MM.1S (cell line): ENCODE data around the gene EBF3.

Experiments
- DNase-seq: peaks from one replicate; pipeline ENCODE4 v3.0.0-alpha.2; 2015
- H2AFZ ChIP-seq: fragments of 300-600 bp; sonication (generic); 2 replicates; pipeline ENCODE4 v1.6.0; 2016; ENCODE audit warnings: antibody characterized with exemption, low read length
- H3F3A ChIP-seq: fragments of 300-600 bp; sonication (generic); 2 replicates; pipeline ENCODE4 v1.6.1; 2016; ENCODE audit warnings: mild to moderate bottlenecking, antibody characterized with exemption, low read length, moderate library complexity, mixed read lengths; ENCODE audit not compliant: insufficient read depth
- H3K27ac ChIP-seq: fragments of 300-600 bp; sonication (generic); 2 replicates; pipeline ENCODE4 v1.5.1; 2016; ENCODE audit warnings: mild to moderate bottlenecking, low read length
- H3K27me3 ChIP-seq: fragments of 300-600 bp; sonication (generic); replicated peaks from 2 replicates; pipeline ENCODE4 v1.6.0; 2016; ENCODE audit warnings: low read length; ENCODE audit not compliant: insufficient read depth
- H3K36me3 ChIP-seq: fragments of 300-600 bp; sonication (generic); replicated peaks from 2 replicates; pipeline ENCODE4 v1.6.1; 2016; ENCODE audit warnings: mild to moderate bottlenecking, low read length, mixed read lengths; ENCODE audit not compliant: insufficient read depth
- H3K4me1 ChIP-seq: fragments of 300-600 bp; sonication (generic); 2 replicates; pipeline ENCODE4 v1.6.1; 2016; ENCODE audit warnings: low read length, mixed read lengths
- H3K4me2 ChIP-seq: fragments of 300-600 bp; sonication (generic); 2 replicates; pipeline ENCODE4 v1.6.0; 2016; ENCODE audit warnings: low read depth, low read length
- H3K4me3 ChIP-seq: fragments of 300-600 bp; sonication (generic); 2 replicates; pipeline ENCODE4 v1.5.1; 2016; ENCODE audit warnings: low read length, mixed read lengths
- H3K79me2 ChIP-seq: fragments of 300-600 bp; sonication (generic); 2 replicates; pipeline ENCODE4 v1.6.1; 2016; ENCODE audit warnings: mixed run types, low read length, mixed read lengths
- H3K9ac ChIP-seq: fragments of 300-600 bp; sonication (generic); 2 replicates; pipeline ENCODE4 v1.6.1; 2016; ENCODE audit warnings: low read length, mixed read lengths
- H3K9me2 ChIP-seq: fragments of 300-600 bp; sonication (generic); replicated peaks from 2 replicates; pipeline ENCODE4 v1.6.1; 2016; ENCODE audit warnings: mild to moderate bottlenecking, low read length, mixed read lengths; ENCODE audit not compliant: insufficient read depth
- H3K9me3 ChIP-seq: fragments of 300-600 bp; sonication (generic); replicated peaks from 2 replicates; pipeline ENCODE4 v1.6.1; 2016; ENCODE audit warnings: mild to moderate bottlenecking, low read length, mixed read lengths; ENCODE audit not compliant: insufficient read depth
- H4K20me1 ChIP-seq: fragments of 300-600 bp; sonication (generic); 2 replicates; pipeline ENCODE4 v1.6.1; 2016; ENCODE audit warnings: mild to moderate bottlenecking, low read length, moderate library complexity, mixed read lengths; ENCODE audit not compliant: insufficient read depth
- EZH2 ChIP-seq: fragments of 300-600 bp; sonication (generic); optimal IDR thresholded peaks from 2 replicates; pipeline ENCODE3; 2017; ENCODE audit warnings: low read depth, mild to moderate bottlenecking, antibody characterized with exemption, low read length, mixed read lengths
- EZH2phosphoT487 ChIP-seq: fragments of 300-600 bp; sonication (generic); IDR thresholded peaks from 2 replicates; pipeline ENCODE4 v1.6.1; 2018; ENCODE audit warnings: antibody characterized with exemption, low read length
- TF ChIP-seq, protein P1 (sequence below): fragments of 300-600 bp; sonication (generic); IDR thresholded peaks from 2 replicates; pipeline ENCODE4 v1.5.1; 2016; ENCODE audit warnings: antibody characterized with exemption, low read length, mixed read lengths

EBF3 gene

DNA sequence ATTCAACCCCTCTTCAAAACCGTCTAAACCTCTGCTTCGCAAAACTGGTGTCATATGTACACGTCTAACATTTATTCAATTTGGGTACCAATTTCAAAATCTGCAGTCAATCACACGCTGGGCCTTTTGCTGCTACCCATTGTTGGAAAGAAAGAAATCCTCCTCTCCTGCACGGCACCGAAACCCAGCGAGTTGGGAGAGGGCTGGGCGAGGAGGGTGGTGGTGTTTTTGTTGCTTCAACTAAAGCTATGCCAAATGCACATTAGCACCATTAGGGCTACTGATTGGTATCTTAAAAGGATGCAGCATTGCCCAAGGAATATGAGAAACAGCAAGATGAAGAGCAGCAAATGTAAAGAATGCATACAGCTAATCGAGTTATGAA is 7.8 kb downstream of the EBF3 start:
- Histone ChIP-seq H3K9ac (no peak overlapping the region), H3F3A (no peaks in the 10 kb centered on the region), H3K4me1 (no peaks in the 10 kb centered on the region), H3K36me3 (no peaks in the 10 kb centered on the region), H4K20me1 (no peaks in the 10 kb centered on the region), H3K27ac (no peak overlapping the region), H3K4me2 (no peak overlapping the region), H3K9me3 (no peaks in the 10 kb centered on the region), H3K9me2 (no peaks in the 10 kb centered on the region), H3K79me2 (no peaks in the 10 kb centered on the region), H2AFZ (no peak overlapping the region), H3K27me3 (no peaks in the 10 kb centered on the region), H3K4me3 (no peak overlapping the region)
- no peak for DNase-seq
- TF ChIP-seq EZH2 (no peak), EZH2phosphoT487 (no peak)
- TF ChIP-seq, protein P1, sequence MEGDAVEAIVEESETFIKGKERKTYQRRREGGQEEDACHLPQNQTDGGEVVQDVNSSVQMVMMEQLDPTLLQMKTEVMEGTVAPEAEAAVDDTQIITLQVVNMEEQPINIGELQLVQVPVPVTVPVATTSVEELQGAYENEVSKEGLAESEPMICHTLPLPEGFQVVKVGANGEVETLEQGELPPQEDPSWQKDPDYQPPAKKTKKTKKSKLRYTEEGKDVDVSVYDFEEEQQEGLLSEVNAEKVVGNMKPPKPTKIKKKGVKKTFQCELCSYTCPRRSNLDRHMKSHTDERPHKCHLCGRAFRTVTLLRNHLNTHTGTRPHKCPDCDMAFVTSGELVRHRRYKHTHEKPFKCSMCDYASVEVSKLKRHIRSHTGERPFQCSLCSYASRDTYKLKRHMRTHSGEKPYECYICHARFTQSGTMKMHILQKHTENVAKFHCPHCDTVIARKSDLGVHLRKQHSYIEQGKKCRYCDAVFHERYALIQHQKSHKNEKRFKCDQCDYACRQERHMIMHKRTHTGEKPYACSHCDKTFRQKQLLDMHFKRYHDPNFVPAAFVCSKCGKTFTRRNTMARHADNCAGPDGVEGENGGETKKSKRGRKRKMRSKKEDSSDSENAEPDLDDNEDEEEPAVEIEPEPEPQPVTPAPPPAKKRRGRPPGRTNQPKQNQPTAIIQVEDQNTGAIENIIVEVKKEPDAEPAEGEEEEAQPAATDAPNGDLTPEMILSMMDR, result no peak

DNA sequence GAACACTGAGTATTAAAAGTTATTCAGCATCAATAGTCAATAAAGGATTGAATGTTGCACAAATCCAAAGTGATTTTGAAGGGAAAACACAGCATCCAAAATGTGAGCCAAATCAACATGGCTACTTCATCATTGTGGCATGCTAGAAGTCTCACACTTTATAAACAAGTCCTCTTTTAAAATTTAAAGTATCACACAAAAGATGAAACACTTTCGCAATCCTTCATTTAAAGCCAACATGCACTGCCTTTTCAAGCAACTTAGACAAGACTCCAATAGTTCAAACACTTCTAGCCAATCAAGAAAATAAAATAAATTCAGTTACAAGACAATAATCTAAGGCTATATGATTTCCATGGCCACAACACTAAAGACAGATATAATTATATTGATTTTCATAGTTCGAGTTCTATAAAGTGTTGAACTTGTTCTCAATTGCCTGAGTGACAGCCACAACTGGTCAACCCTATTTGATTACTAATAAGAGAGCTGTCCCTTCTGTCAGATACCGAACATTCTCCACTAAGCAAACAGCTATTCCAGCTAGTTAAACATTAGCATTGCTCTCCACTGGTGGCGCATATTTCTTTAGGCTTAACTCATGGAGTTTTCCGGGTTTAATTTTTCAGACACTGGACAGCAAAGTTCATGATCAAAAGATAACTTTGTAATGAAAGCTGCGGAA is 8.3 kb downstream of the EBF3 start:
- Histone ChIP-seq H3F3A (no peaks in the 10 kb centered on the region), H3K9me2 (no peaks in the 10 kb centered on the region), H3K4me2 (no peak overlapping the region), H3K4me1 (no peaks in the 10 kb centered on the region), H2AFZ (no peak overlapping the region), H3K79me2 (no peaks in the 10 kb centered on the region), H3K27me3 (no peaks in the 10 kb centered on the region), H3K36me3 (no peaks in the 10 kb centered on the region), H3K4me3 (no peak overlapping the region), H3K9me3 (no peaks in the 10 kb centered on the region), H3K27ac (no peak overlapping the region), H3K9ac (no peak overlapping the region), H4K20me1 (no peaks in the 10 kb centered on the region)
- DNase-seq, result no peak
- TF ChIP-seq EZH2 (no peak), EZH2phosphoT487 (no peak)
- TF ChIP-seq, protein P1, result no peak

DNA sequence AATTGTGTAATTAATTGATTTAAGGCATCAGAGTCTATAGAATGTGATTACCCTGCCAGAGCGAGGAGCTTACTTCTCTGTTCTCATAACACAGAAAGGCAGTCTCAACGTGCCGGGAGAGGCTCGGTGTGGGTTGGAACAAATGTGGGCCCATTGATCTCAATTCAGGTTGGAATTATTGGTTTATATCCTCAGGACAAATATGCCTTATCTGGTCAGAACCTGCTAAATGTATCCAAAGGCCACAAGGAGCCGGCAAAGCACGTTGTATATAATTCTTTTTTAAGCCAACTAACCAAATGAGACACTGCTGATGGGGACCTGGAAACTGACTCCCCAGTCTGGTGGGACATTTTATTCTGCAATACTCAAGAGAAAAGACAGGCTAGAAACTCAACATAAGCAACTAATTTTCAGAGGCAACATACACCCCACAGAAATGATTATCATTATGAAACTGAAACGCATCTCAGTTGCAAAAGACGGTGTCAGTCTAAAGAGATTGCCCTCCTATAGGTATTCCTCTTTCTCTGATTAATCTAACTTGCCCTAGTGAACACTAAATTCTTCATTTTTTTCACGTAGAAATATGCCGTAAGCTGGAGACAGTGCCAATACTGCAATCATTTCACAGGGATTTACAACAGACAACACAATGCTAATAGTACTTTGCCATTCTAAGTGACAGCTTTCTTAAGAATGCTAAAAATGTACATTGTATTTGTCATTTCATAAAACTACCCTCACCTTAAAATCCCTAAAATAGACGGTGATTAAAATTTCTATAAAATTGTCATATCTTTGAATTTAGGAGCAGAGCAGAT is 9.4 kb downstream of the EBF3 start:
- no peak for DNase-seq
- Histone ChIP-seq H3K4me2 (no peak overlapping the region), H4K20me1 (no peaks in the 10 kb centered on the region), H3F3A (no peaks in the 10 kb centered on the region), H3K9me2 (no peaks in the 10 kb centered on the region), H3K27me3 (no peaks in the 10 kb centered on the region), H3K36me3 (no peaks in the 10 kb centered on the region), H3K27ac (no peak overlapping the region), H3K4me3 (no peak overlapping the region), H3K9ac (no peak overlapping the region), H3K9me3 (no peaks in the 10 kb centered on the region), H3K4me1 (no peaks in the 10 kb centered on the region), H2AFZ (no peak overlapping the region), H3K79me2 (no peaks in the 10 kb centered on the region)
- TF ChIP-seq EZH2phosphoT487, result no peak
